Measurements from ENCODE around the gene CRADD. TPM values are rescaled to one million over a fixed set of nuclear protein-coding genes. Genes with fewer than 3 reads are reported as not detected.

Gene CRADD
- total and polyA plus RNA-seq, 2 donors (not counting 1 experiment from before 2014, with no cell fraction given): 5.8 to 15.1 TPM

GRCh38 chr12:93921521-93921920 lies 244.3 kb downstream of the CRADD start:
- no peak overlapping the region for H3K4me3 Mint-ChIP-seq
- POLR2A ChIA-PET: no interaction called here
- 100% methylated on average over 1 of the region's 3 CpGs for WGBS (ENCODE audit: insufficient coverage)

GRCh38 chr12:93922583-93923006 lies 245.4 kb downstream of the CRADD start:
- H3K27me3 Mint-ChIP-seq: peaks cover 13% of the 10 kb centered on the region
- 75% methylated on average over 3 of the region's 5 CpGs for WGBS (ENCODE audit: insufficient coverage)
- no peaks in the 10 kb centered on the region for H3K4me1 ChIP-seq (ENCODE audit: control insufficient read depth in 2 of 2, insufficient read depth in 2 of 2, low read length in 2 of 2)
- no peak overlapping the region for H3K4me3 ChIP-seq (ENCODE audit: control extremely low read depth in 1 of 5, extremely low read depth in 1 of 5, insufficient read depth in 1 of 5, low read depth in 2 of 5, low read length in 4 of 5)
- H3K36me3 ChIP-seq (replicated peaks in 1 of 2; ENCODE audit: control extremely low read depth in 1 of 2, control insufficient read depth in 1 of 2, extremely low read depth in 1 of 2, insufficient read depth in 2 of 2, low read length in 1 of 2): no peaks in the 10 kb centered on the region
- no peaks in the 10 kb centered on the region for H4K20me1 ChIP-seq (ENCODE audit: control insufficient read depth, insufficient read depth, low read length, poor library complexity, severe bottlenecking)
- no peaks in the 10 kb centered on the region for H3K79me2 ChIP-seq (ENCODE audit: control insufficient read depth, insufficient read depth, low read length)
- no peak overlapping the region for H2AFZ ChIP-seq (ENCODE audit: insufficient read depth, low read depth, low read length, poor library complexity, severe bottlenecking)
- H3K27ac ChIP-seq (ENCODE audit: low read length in 2 of 2): no peak overlapping the region
- H3K4me1 Mint-ChIP-seq: no peaks in the 10 kb centered on the region
- TF ChIP-seq EZH2 (IDR thresholded peaks at IDR 0.05; ENCODE audit: borderline replicate concordance, insufficient read depth, low read depth, low read length, poor library complexity, severe bottlenecking) (no peak), CTCF (IDR thresholded peaks at IDR 0.05) (no peak)
- no peak overlapping the region for H3K4me3 Mint-ChIP-seq
- no peak overlapping the region for H3K9ac ChIP-seq (ENCODE audit: low read length)
- H3K9me3 Mint-ChIP-seq (ENCODE audit: insufficient read depth): peaks cover 2% of the 10 kb centered on the region
- no peak overlapping the region for H3K27ac Mint-ChIP-seq
- H3K4me2 ChIP-seq (replicated peaks; ENCODE audit: low read depth, low read length, poor library complexity, severe bottlenecking): no peak overlapping the region
- peaks cover 0 to 1% (median 0%) of the 10 kb centered on the region in 3 donors for H3K9me3 ChIP-seq (ENCODE audit: control extremely low read depth in 1 of 3, control insufficient read depth in 2 of 3, insufficient read depth in 1 of 3, low read length in 2 of 3)
- ChIA-PET CTCF (no interaction called here), POLR2A (no interaction called here)
- ATAC-seq (ENCODE audit: low read depth): no peak
- DNase-seq: no peak
- H3K27me3 ChIP-seq (replicated peaks in 1 of 4; ENCODE audit: control extremely low read depth in 1 of 4, control insufficient read depth in 3 of 4, insufficient read depth in 4 of 4, low read length in 3 of 4): no peaks in the 10 kb centered on the region
- intact Hi-C loops (cut with micrococcal nuclease): no loop called here

More at GRCh38 chr12:93921521-93921920, 244.3 kb downstream of the CRADD start:
- Histone ChIP-seq H3K4me2 (replicated peaks; ENCODE audit: low read depth, low read length, poor library complexity, severe bottlenecking) (no peak overlapping the region), H3K79me2 (ENCODE audit: control insufficient read depth, insufficient read depth, low read length) (no peaks in the 10 kb centered on the region), H3K36me3 (replicated peaks in 1 of 2; ENCODE audit: control extremely low read depth in 1 of 2, control insufficient read depth in 1 of 2, extremely low read depth in 1 of 2, insufficient read depth in 2 of 2, low read length in 1 of 2) (no peaks in the 10 kb centered on the region), H4K20me1 (ENCODE audit: control insufficient read depth, insufficient read depth, low read length, poor library complexity, severe bottlenecking) (no peaks in the 10 kb centered on the region), H3K27me3 (replicated peaks in 1 of 4; ENCODE audit: control extremely low read depth in 1 of 4, control insufficient read depth in 3 of 4, insufficient read depth in 4 of 4, low read length in 3 of 4) (no peaks in the 10 kb centered on the region), H2AFZ (ENCODE audit: insufficient read depth, low read depth, low read length, poor library complexity, severe bottlenecking) (no peak overlapping the region), H3K9ac (ENCODE audit: low read length) (no peak overlapping the region), H3K27ac (ENCODE audit: low read length in 2 of 2) (no peak overlapping the region), H3K4me3 (ENCODE audit: control extremely low read depth in 1 of 5, extremely low read depth in 1 of 5, insufficient read depth in 1 of 5, low read depth in 2 of 5, low read length in 4 of 5) (no peak overlapping the region), H3K9me3 (ENCODE audit: control extremely low read depth in 1 of 3, control insufficient read depth in 2 of 3, insufficient read depth in 1 of 3, low read length in 2 of 3) (peaks cover 0 to 1% (median 1%) of the 10 kb centered on the region in 3 donors), H3K4me1 (ENCODE audit: control insufficient read depth in 2 of 2, insufficient read depth in 2 of 2, low read length in 2 of 2) (no peaks in the 10 kb centered on the region)
- H3K4me1 Mint-ChIP-seq: no peaks in the 10 kb centered on the region
- ATAC-seq (ENCODE audit: low read depth) (no peak), DNase-seq (no peak)
- no peak overlapping the region for H3K27ac Mint-ChIP-seq
- peaks cover 12% of the 10 kb centered on the region for H3K27me3 Mint-ChIP-seq
- CTCF ChIA-PET: no interaction called here
- H3K9me3 Mint-ChIP-seq (ENCODE audit: insufficient read depth): peaks cover 2% of the 10 kb centered on the region
- no peak for TF ChIP-seq CTCF (IDR thresholded peaks at IDR 0.05)
- TF ChIP-seq EZH2 (IDR thresholded peaks at IDR 0.05; ENCODE audit: borderline replicate concordance, insufficient read depth, low read depth, low read length, poor library complexity, severe bottlenecking): no peak
- intact Hi-C loops (cut with micrococcal nuclease): no loop called here
